NCI-H460 (cell line): ENCODE results near the gene SCARF2. TPM values are rescaled to one million over a fixed set of nuclear protein-coding genes. Genes with fewer than 3 reads are reported as not detected.
"Not testable (repeated sequence)": the region's sequence is repeated elsewhere in the genome, so short reads cannot be mapped to it uniquely, and the experiment has no call there.

ENCODE experiments used
- DNase-seq: peaks from one replicate; pipeline ENCODE4 v3.0.0-alpha.2; 2016; ENCODE audit warnings: low read depth; ENCODE audit errors: extremely low read depth
- total RNA-seq: library from RNA; depleted of rRNA; stranded (reverse); fragments of >200 nt; shearing (Covaris generic); gene quantifications from 2 replicates; pipeline ENCODE4 v1.2.3, GENCODE V29; 2014

Gene SCARF2
- total RNA-seq, 1 experiment from 2014 or later: 1.7 TPM

GRCh38 chr22:20396639-20397038 lies 41.0 kb downstream of the SCARF2 start:
- no peak for DNase-seq

- no peak for DNase-seq
These were observed 41.7 kb downstream of the SCARF2 start for GRCh38 chr22:20395907-20396287.

GRCh38 chr22:20395181-20395906 lies 42.3 kb downstream of the SCARF2 start:
- DNase-seq: no peak

- peak; percentile 73 for DNase-seq
These were observed 43.7 kb downstream of the SCARF2 start, which contains the start of gene ZNF74 for GRCh38 chr22:20393705-20394476. Gene ZNF74, plus strand, starts transcription at chr22:20394151. Its CDS starts 478 bp downstream, at chr22:20394629.

- no peak for DNase-seq
These were observed 44.5 kb downstream of the SCARF2 start for GRCh38 chr22:20392983-20393704.

DNA sequence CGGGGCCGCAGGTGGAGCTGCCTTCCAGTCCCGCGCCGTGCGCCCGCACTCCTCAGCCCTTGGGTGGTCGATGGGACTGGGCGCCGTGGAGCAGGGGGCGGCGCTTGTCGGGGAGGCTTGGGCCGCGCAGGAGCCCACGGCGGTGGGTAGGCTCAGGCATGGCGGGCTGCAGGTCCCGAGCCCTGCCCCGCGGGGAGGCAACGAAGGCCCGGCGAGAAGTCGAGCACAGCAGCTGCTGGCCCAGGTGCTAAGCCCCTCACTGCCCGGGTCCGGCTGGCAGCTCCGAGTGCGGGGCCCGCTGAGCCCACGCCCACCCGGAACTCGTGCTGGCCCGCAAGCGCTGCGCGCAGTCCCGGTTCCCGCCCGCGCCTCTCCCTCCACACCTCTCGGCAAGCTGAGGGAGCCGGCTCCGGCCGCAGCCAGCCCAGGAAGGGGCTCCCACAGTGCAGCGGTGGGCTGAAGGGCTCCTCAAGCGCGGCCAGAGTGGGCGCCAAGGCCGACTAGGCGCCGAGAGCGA lies 45.2 kb downstream of the SCARF2 start:
- DNase-seq: not testable (repeated sequence)

GRCh38 chr22:20391222-20391621 lies 46.4 kb downstream of the SCARF2 start:
- no peak for DNase-seq

DNA sequence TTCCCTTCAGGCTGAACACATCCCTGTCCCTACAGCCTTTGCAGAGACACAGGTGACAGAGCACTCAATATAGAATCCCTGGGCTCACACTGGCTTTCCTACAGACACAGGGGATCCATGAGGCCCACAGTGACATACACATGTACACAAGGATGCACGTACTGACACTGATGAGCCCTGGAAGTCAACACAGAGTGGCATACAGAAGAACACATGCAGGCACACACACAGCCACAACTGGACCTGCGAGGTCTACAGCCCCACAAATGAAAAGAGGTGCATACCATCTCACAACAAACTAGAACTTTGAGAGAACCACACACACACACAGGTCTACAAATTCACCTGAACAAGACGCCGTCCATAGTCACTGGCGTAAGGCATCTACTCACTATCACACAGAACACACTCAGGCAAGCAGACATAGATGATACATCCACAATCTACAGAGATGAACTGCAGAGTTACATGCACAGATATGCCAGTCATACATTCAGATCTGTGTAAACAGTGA lies 47.2 kb downstream of the SCARF2 start:
- DNase-seq: no peak

- DNase-seq: no peak
These were observed 48.3 kb downstream of the SCARF2 start for GRCh38 chr22:20389288-20389687.

GRCh38 chr22:20388200-20388599 lies 49.4 kb downstream of the SCARF2 start:
- no peak for DNase-seq

DNA sequence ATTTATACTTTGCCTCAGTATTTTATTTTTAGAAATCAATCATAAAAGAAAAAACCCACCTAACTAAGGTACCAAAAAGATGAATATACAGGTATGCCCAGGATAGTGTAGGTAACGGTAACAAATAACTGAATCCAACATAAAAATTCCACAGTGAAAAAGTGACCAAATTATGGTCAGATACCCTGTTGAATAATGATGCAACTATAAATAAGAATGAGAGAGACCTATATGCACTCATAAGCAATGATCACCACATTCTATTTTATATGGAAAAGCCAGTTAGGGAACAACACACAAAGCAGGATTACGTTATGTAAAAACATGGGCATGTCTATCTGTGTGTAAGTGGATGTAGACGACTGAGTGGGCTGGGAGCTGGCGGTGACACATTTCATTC lies 50.7 kb downstream of the SCARF2 start:
- DNase-seq: no peak

DNA sequence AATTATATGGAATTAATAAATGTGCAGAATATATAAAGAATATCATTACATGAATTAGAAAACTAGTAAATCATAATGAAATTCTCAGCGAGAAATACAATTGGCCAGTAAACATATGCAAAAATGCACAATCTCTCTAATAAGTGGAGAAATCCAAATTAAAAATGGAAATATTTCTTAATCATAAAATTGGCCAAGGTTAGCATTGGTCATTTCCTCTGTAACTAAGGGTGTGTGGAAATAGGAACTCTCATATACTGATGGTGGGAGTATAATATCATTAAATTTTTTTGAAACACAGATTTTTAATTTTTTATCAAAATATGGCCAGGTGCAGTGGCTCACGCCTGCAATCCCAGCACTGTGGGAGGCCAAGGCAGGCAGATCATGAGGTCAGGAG lies 51.3 kb downstream of the SCARF2 start:
- DNase-seq: no peak

- no peak for DNase-seq
These were observed 52.8 kb downstream of the SCARF2 start for GRCh38 chr22:20384865-20385264.

GRCh38 chr22:20384171-20384570 lies 53.5 kb downstream of the SCARF2 start:
- DNase-seq: no peak

GRCh38 chr22:20383538-20383937 lies 54.1 kb downstream of the SCARF2 start:
- no peak for DNase-seq

GRCh38 chr22:20380486-20380885 lies 57.1 kb downstream of the SCARF2 start:
- DNase-seq: no peak

- not testable (repeated sequence) for DNase-seq
These were observed 58.9 kb downstream of the SCARF2 start for GRCh38 chr22:20378684-20379083.

DNA sequence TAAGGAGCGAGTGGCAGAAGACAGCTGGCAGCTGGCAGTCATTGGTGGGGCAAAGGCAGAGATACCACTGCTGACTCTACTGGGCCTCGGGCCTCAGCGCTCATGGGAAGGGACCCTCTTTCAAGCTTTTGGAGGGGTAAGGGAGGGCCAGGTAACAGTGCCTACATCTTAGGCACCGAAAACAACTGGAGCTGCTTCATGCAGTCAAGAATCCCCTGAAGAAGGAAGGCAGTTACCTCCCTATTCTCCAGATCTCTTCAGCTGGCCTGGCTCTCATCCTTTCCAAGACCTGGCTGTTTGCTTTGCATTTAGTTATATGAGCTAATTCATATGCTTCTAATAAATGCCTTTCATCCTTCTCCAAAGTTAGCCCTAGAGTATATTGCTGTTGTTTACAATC lies 59.5 kb downstream of the SCARF2 start:
- DNase-seq: no peak

- DNase-seq: not testable (repeated sequence)
These were observed 60.6 kb downstream of the SCARF2 start for GRCh38 chr22:20376983-20377382.

DNA sequence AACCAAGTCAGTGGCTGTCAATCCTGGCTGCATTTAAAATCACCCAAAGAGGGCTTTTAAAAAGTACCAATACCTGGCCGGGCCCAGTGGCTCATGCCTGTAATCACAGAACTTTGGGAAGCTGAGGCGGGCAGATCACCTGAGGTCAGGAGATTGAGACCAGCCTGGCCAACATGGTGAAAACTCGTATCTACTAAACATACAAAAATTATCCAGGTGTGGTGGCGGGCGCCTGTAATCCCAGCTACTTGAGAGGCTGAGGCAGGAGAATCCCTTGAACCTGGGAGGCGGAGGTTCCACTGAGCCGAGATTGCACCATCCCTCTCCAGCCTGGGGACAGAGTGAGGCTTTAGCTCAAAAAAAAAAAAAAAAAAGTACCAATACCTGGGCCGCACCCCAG lies 61.3 kb downstream of the SCARF2 start:
- not testable (repeated sequence) for DNase-seq
